ENCODE measurements around the gene MGRN1.
A peak's percentile ranks its signal among the peaks of the same experiment; 100 is the strongest.

MGRN1 gene

GRCh38 chr16:4677390-4677789, 52.8 kb downstream of the MGRN1 start:
- DNase-seq: no peak

GRCh38 chr16:4677994-4678393, 53.4 kb downstream of the MGRN1 start:
- DNase-seq: no peak

- DNase-seq: no peak
Measured at GRCh38 chr16:4678596-4678995, 54.0 kb downstream of the MGRN1 start.

- no peak for DNase-seq
Measured at GRCh38 chr16:4679156-4679849, 54.7 kb downstream of the MGRN1 start.

GRCh38 chr16:4679850-4680636, 55.4 kb downstream of the MGRN1 start:
- no peak for DNase-seq

GRCh38 chr16:4680673-4681470, 56.2 kb downstream of the MGRN1 start:
- DNase-seq: no peak

- no peak for DNase-seq
Measured at GRCh38 chr16:4681471-4682083, 57.0 kb downstream of the MGRN1 start.

- DNase-seq: no peak
Measured at GRCh38 chr16:4682084-4682591, 57.5 kb downstream of the MGRN1 start.

GRCh38 chr16:4682616-4683254, 58.1 kb downstream of the MGRN1 start:
- peak; percentile 39 for DNase-seq

GRCh38 chr16:4683255-4684057, 58.8 kb downstream of the MGRN1 start:
- no peak for DNase-seq

GRCh38 chr16:4684058-4684715, 59.6 kb downstream of the MGRN1 start:
- no peak for DNase-seq

- no peak for DNase-seq
Measured at GRCh38 chr16:4684763-4685162, 60.1 kb downstream of the MGRN1 start.

- no peak for DNase-seq
Measured at GRCh38 chr16:4685292-4685691, 60.7 kb downstream of the MGRN1 start.

GRCh38 chr16:4685776-4686496, 61.3 kb downstream of the MGRN1 start:
- DNase-seq: no peak

- DNase-seq: no peak
Measured at GRCh38 chr16:4686497-4687210, 62.0 kb downstream of the MGRN1 start.

GRCh38 chr16:4687416-4687815, 62.8 kb downstream of the MGRN1 start:
- DNase-seq: no peak

- no peak for DNase-seq
Measured at GRCh38 chr16:4687946-4688673, 63.5 kb downstream of the MGRN1 start.

- DNase-seq: no peak
Measured at GRCh38 chr16:4688674-4689045, 64.0 kb downstream of the MGRN1 start.

- DNase-seq: no peak
Measured at GRCh38 chr16:4689091-4689671, 64.6 kb downstream of the MGRN1 start.
